Kidney (tissue), 14 donors: Measurements from ENCODE around the gene ITGBL1. TPM values are rescaled to one million over a fixed set of nuclear protein-coding genes. Genes with fewer than 3 reads are reported as not detected.

Source experiments
- DNase-seq, 5 donors: peaks; one replicate each; pipeline ENCODE4 v3.0.0-alpha.2; 2013 to 2020
- FAIRE-seq: peaks from 2 replicates; lab custom pipeline; 2012; peaks lifted over from hg19 to GRCh38; lab: Jason Lieb, UNC
- H3K27ac ChIP-seq, 2 donors: one replicate each; pipeline ENCODE4 v1.7.0; 2013; ENCODE audit warnings: low read depth in 2 of 2, low read length in 2 of 2, inconsistent platforms in 1 of 2
- H3K27me3 ChIP-seq: one replicate; pipeline ENCODE4 v1.7.1; 2013; ENCODE audit warnings: low read length, inconsistent platforms; ENCODE audit not compliant: control insufficient read depth, insufficient read depth
- H3K36me3 ChIP-seq, 3 donors: one replicate each; pipeline versions ENCODE4 v1.7.0 to v1.7.1; 2013; ENCODE audit warnings: low read length in 3 of 3, control low read depth in 1 of 3, inconsistent platforms in 1 of 3; ENCODE audit not compliant: insufficient read depth in 3 of 3, control insufficient read depth in 2 of 3
- H3K4me1 ChIP-seq, 3 donors: one replicate each; pipeline versions ENCODE4 v1.7.0 to v1.7.1; 2013; ENCODE audit warnings: low read length in 3 of 3, inconsistent platforms in 1 of 3, low read depth in 1 of 3; ENCODE audit not compliant: control insufficient read depth in 2 of 3, insufficient read depth in 2 of 3
- H3K4me3 ChIP-seq, 3 donors: one replicate each; pipeline versions ENCODE4 v1.7.0 to v1.8.1; 2013; ENCODE audit warnings: low read length in 3 of 3, control low read depth in 1 of 3, inconsistent platforms in 1 of 3
- H3K9ac ChIP-seq, 3 donors: one replicate each; pipeline versions ENCODE4 v1.7.0 to v1.7.1; 2013; ENCODE audit warnings: low read length in 3 of 3, control low read depth in 1 of 3, inconsistent platforms in 1 of 3
- H3K9me3 ChIP-seq, 3 donors: one replicate each; pipeline versions ENCODE4 v1.7.0 to v1.7.1; 2013; ENCODE audit warnings: low read length in 3 of 3, control low read depth in 1 of 3, inconsistent platforms in 1 of 3; ENCODE audit not compliant: control insufficient read depth in 2 of 3, insufficient read depth in 1 of 3
- CTCF ChIP-seq: IDR thresholded peaks from 3 replicates; pipeline ENCODE4 v1.5.1; 2012; ENCODE audit warnings: mild to moderate bottlenecking, moderate library complexity, borderline replicate concordance; ENCODE audit not compliant: insufficient read depth; ENCODE audit errors: extremely low read depth
- intact Hi-C: fragments of 100-400 bp; cut with DNase I; formaldehyde crosslinking; loops from one replicate; pipeline ENCODE4 v1.11.1; 2022
- polyA plus RNA-seq: library from polyadenylated mRNA; stranded (reverse); fragments of 350-450 nt; fragmentation: Illumina TruSeq; extraction: RNeasy Lipid Tissue Mini Kit (QIAGEN cat#74804); gene quantifications from one replicate; pipeline ENCODE4 v1.2.3, GENCODE V29; 2014; ENCODE audit warnings: low read depth, low replicate concordance; ENCODE audit not compliant: insufficient read depth
- total RNA-seq: library from RNA; stranded (reverse); fragmentation: NEBNext Ultra II Directional; extraction: Animal tissue kit (Norgen Biotek cat#: 25700); gene quantifications from one replicate; pipeline ENCODE4 v1.2.1, GENCODE V29; 2021
- donor health status: control.
- donor health status: control.
- donor health status: control.
- donor health status: control.
- donor health status: control.
- donor health status: DM: yes; HTN: yes; CAD: no.
- donor health status: Normal renal cell carcinoma (clear cell type).

The ITGBL1 gene
- total and polyA plus RNA-seq, 2 donors from 2014 or later = 1.4 to 7.7 TPM

GRCh38 chr13:101416181-101417042 lies 36.1 kb upstream of the ITGBL1 start, which contains the start of gene NALCN:
NALCN (minus strand) TSS chr13:101416508; CDS start chr13:101399126, 17,382 bp downstream.
- H3K4me3 ChIP-seq = peak within 1 kb of the TSS; percentile 8 to 59 (median 38)
- intact Hi-C loops = no loop called here
- H3K27me3 ChIP-seq = no peaks in the 10 kb centered on the region
- H3K9ac ChIP-seq = peak within 1 kb of the TSS in 1 of 3 donors; percentile 34
- no peaks in the 10 kb centered on the region for H3K9me3 ChIP-seq
- no peak for FAIRE-seq
- peak; percentile 51 to 67 (median 61) for DNase-seq
- no peak for TF ChIP-seq CTCF
- no peaks in the 10 kb centered on the region for H3K36me3 ChIP-seq
- no peak within 1 kb of the TSS for H3K27ac ChIP-seq
- H3K4me1 ChIP-seq = no peaks in the 10 kb centered on the region

GRCh38 chr13:101417043-101417406 lies 35.5 kb upstream of the ITGBL1 start:
- intact Hi-C loops = no loop called here
- Histone ChIP-seq H3K27ac (no peak overlapping the region), H3K9me3 (no peaks in the 10 kb centered on the region), H3K27me3 (no peaks in the 10 kb centered on the region), H3K4me3 (peak overlapping the region in 1 of 3 donors; percentile 59), H3K9ac (no peak overlapping the region), H3K36me3 (no peaks in the 10 kb centered on the region), H3K4me1 (no peaks in the 10 kb centered on the region)
- no peak for TF ChIP-seq CTCF
- DNase-seq = peak in 4 of 5 donors; percentile 27 to 52 (median 34)
- FAIRE-seq = no peak

GRCh38 chr13:101417501-101417900 lies 35.0 kb upstream of the ITGBL1 start:
- Histone ChIP-seq H3K4me3 (no peak overlapping the region), H3K9me3 (no peaks in the 10 kb centered on the region), H3K36me3 (no peaks in the 10 kb centered on the region), H3K4me1 (no peaks in the 10 kb centered on the region), H3K9ac (no peak overlapping the region), H3K27me3 (no peaks in the 10 kb centered on the region), H3K27ac (no peak overlapping the region)
- FAIRE-seq = no peak
- no peak for DNase-seq
- intact Hi-C loops = no loop called here
- TF ChIP-seq CTCF = no peak
